BE2C (cell line): Measurements from ENCODE around the gene TFF3. TPM values are rescaled to one million over a fixed set of nuclear protein-coding genes. Genes with fewer than 3 reads are reported as not detected.

ENCODE experiments used
- DNase-seq: peaks from one replicate; pipeline ENCODE4 v3.0.0-alpha.2; 2020
- H3K27me3 ChIP-seq: fragments of 250-450 bp; sonication (Bioruptor Pico); 2 replicates; pipeline ENCODE4 v1.5.1; 2020; ENCODE audit warnings: mild to moderate bottlenecking
- H3K36me3 ChIP-seq: fragments of 250-450 bp; sonication (Bioruptor Pico); 2 replicates; pipeline ENCODE4 v1.5.1; 2020; ENCODE audit warnings: mild to moderate bottlenecking
- H3K4me1 ChIP-seq: fragments of 250-450 bp; sonication (Bioruptor Pico); 2 replicates; pipeline ENCODE4 v1.5.1; 2020
- H3K4me3 ChIP-seq: 2 replicates; pipeline ENCODE4 v1.5.1; 2011; ENCODE audit warnings: low read depth, low read length
- H3K9me3 ChIP-seq: fragments of 250-450 bp; sonication (Bioruptor Pico); 2 replicates; pipeline ENCODE4 v1.5.1; 2020
- polyA plus RNA-seq: library from polyadenylated mRNA; unstranded; fragments of >200 nt; gene quantifications from one replicate; pipeline ENCODE4 v1.2.1, GENCODE V29; 2012; ENCODE audit warnings: low read depth, missing spikeins; ENCODE audit not compliant: insufficient read length, insufficient read depth
- TF ChIP-seq, protein P1 (sequence below): IDR thresholded peaks from 2 replicates; pipeline ENCODE4 v1.5.1; 2012; ENCODE audit warnings: mild to moderate bottlenecking, low read depth, low read length

TFF3 gene, protein sequence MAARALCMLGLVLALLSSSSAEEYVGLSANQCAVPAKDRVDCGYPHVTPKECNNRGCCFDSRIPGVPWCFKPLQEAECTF
- polyA plus RNA-seq, result not detected

DNA sequence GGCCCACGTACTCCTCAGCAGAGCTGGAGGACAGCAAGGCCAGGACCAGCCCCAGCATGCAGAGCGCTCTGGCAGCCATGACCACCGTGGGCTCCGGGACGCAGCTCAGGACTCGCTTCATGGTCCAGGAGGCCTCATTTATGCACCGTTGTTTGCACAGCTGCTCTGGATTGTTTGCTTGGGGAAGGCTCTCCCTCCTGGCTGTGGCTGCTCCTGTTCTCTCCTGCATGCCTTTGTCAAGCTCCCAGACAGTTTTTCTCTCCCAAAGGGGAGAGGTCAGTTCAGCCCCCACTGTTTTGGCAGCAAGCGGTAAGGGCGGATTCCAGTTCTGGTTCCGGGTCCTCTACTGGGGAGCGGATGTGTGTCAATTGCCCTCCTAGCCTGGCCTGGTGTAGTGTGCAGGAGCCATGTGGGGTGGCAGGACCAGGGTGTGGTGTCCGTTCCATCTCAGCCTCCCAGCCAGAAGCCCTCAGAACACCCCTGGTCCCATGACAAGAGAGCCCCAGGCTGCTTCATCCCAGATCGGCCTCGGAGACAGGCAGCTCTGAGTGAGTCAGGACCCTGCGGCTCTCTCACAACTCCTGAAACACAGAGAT is at the start of gene TFF3:
Gene TFF3 (minus strand): TSS at position 114 of the 596 bp plus-strand sequence. CDS start 35 bp downstream, at position 79.
- H3K4me3 ChIP-seq, result no peak within 1 kb of the TSS
- H3K9me3 ChIP-seq, result no peaks in the 10 kb centered on the region
- no peak for DNase-seq
- H3K36me3 ChIP-seq, result no peaks in the 10 kb centered on the region
- TF ChIP-seq, protein P1, sequence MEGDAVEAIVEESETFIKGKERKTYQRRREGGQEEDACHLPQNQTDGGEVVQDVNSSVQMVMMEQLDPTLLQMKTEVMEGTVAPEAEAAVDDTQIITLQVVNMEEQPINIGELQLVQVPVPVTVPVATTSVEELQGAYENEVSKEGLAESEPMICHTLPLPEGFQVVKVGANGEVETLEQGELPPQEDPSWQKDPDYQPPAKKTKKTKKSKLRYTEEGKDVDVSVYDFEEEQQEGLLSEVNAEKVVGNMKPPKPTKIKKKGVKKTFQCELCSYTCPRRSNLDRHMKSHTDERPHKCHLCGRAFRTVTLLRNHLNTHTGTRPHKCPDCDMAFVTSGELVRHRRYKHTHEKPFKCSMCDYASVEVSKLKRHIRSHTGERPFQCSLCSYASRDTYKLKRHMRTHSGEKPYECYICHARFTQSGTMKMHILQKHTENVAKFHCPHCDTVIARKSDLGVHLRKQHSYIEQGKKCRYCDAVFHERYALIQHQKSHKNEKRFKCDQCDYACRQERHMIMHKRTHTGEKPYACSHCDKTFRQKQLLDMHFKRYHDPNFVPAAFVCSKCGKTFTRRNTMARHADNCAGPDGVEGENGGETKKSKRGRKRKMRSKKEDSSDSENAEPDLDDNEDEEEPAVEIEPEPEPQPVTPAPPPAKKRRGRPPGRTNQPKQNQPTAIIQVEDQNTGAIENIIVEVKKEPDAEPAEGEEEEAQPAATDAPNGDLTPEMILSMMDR, result no peak
- no peaks in the 10 kb centered on the region for H3K4me1 ChIP-seq
- H3K27me3 ChIP-seq, result no peaks in the 10 kb centered on the region

DNA sequence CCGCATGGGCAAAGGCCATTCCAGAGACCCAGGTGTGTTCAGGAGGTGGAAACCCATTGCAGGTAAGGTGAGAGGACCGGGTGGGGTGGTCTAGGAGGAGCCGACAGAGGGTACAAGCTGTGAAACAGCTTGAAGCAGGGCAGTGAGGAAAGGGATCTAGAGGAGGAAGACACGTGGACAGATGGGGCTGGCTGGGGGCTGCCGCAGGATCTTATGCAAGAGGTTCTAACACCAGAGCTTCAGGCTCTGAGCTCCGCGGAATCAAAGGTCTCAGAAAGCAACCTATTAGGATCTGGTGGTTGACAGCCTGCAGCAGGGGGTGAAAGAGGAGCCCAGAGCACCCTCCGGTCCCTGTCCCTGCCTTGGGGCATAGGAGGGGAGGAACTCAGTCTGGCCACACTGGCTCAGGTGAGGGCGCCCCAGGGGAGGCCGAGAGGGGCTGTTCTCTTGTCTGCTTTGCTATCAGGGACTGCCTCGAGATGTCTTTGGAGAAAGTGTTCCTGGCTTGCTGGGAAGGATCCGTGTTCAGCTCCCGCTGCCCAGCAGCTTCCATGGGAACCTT is 49.2 kb upstream of the TFF3 start:
- DNase-seq, result no peak

DNA sequence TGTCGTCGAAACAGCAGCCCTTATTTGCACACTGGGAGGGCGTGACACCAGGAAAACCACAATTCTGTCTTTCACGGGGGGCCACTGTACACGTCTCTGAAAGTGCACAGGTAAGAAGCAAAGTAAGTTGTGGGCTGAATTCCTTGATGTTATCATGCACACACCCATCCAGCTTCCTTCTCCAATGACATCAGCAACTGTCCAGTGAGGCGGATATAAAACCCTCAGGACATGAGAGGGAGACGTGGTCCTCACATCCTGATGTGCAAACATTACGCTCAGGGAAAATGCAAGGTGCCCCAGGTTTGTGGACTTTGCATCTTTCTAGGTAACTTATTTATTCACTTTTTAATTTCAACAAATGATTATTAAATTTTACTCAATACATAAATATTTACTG is 48.1 kb upstream of the TFF3 start:
- H3K4me3 ChIP-seq, result no peak overlapping the region
- no peaks in the 10 kb centered on the region for H3K9me3 ChIP-seq
- H3K36me3 ChIP-seq, result no peaks in the 10 kb centered on the region
- peaks cover 31% of the 10 kb centered on the region for H3K27me3 ChIP-seq
- TF ChIP-seq, protein P1, result no peak
- no peak for DNase-seq
- no peaks in the 10 kb centered on the region for H3K4me1 ChIP-seq

More for the DNA sequence above, 49.2 kb upstream of the TFF3 start:
- H3K36me3 ChIP-seq, result no peaks in the 10 kb centered on the region
- H3K9me3 ChIP-seq, result no peaks in the 10 kb centered on the region
- no peaks in the 10 kb centered on the region for H3K4me1 ChIP-seq
- H3K4me3 ChIP-seq, result no peak overlapping the region
- TF ChIP-seq, protein P1, result no peak
- H3K27me3 ChIP-seq, result peaks cover 31% of the 10 kb centered on the region

DNA sequence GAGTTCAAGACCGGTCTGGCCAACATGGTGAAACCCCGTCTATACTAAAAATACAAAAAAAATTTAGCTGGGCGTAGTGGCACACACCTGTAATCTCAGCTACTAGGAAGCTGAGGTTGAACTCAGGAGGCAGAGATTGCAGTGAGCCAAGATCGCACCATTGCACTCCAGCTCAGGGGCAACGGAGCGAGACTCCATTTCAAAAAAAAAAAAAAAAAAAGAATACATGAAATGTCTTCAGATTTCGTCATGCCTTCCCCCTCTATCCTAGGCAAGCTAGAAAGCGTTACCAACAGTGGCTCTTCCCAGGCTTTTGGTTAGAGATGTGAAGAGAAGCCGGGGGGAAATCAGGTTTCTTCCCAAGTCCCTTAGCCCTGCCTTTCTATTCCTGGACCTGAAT is 47.5 kb upstream of the TFF3 start:
- peaks cover 31% of the 10 kb centered on the region for H3K27me3 ChIP-seq
- TF ChIP-seq, protein P1, result no peak
- H3K4me3 ChIP-seq, result no peak overlapping the region
- H3K36me3 ChIP-seq, result no peaks in the 10 kb centered on the region
- H3K4me1 ChIP-seq, result no peaks in the 10 kb centered on the region
- H3K9me3 ChIP-seq, result no peaks in the 10 kb centered on the region
- no peak for DNase-seq

DNA sequence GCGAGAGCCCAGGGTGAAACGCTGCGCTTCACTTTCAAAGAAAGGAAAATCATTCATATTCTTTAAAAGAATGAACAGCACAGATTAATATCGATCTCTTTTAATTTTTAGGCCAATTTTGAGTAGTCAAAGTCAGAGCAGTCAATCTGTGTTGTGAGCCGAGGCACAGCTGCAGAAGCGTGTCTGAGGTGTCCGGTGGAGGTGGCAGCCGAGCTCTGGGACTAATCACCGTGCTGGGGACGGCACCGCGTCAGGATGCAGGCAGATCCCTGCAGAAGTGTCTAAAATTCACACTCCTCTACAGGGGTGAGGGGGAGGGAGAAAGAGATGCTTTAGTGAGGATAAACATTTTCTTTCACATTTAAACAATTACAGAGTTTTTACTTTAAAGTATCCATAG is 47.0 kb upstream of the TFF3 start:
- TF ChIP-seq, protein P1, result no peak
- no peaks in the 10 kb centered on the region for H3K4me1 ChIP-seq
- peaks cover 31% of the 10 kb centered on the region for H3K27me3 ChIP-seq
- no peaks in the 10 kb centered on the region for H3K36me3 ChIP-seq
- H3K9me3 ChIP-seq, result no peaks in the 10 kb centered on the region
- H3K4me3 ChIP-seq, result no peak overlapping the region
- no peak for DNase-seq

DNA sequence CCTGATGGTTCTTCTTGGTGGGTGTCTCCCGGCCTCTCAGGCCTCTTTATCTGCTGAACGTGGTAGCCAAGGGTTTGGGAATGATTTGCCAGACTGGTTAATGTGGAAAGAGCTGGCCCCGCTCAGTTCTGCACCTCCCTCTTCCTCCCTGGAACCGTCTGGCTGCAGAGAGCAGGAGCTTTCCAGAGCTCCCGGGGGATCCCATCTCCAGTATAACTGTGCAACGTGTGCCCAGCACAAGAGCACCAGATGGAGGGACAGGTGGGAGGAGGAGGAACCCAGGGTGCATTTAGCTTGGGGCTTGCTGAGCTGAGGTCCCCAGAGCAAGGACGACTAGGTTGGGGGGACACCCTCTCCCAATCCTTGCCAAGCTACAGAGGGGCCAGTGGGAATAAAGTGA is 46.1 kb upstream of the TFF3 start:
- H3K4me1 ChIP-seq, result no peaks in the 10 kb centered on the region
- H3K9me3 ChIP-seq, result no peaks in the 10 kb centered on the region
- peaks cover 31% of the 10 kb centered on the region for H3K27me3 ChIP-seq
- H3K36me3 ChIP-seq, result no peaks in the 10 kb centered on the region
- TF ChIP-seq, protein P1, result no peak
- H3K4me3 ChIP-seq, result no peak overlapping the region
- DNase-seq, result no peak
